GM12801 (cell line): ENCODE data around the gene LAT.

ENCODE experiments used
- TF ChIP-seq, protein P1 (sequence below): IDR thresholded peaks from one replicate; pipeline ENCODE4 v1.5.1; 2011; ENCODE audit warnings: control low read depth; ENCODE audit not compliant: insufficient read length; ENCODE audit errors: extremely low read depth

LAT gene

DNA sequence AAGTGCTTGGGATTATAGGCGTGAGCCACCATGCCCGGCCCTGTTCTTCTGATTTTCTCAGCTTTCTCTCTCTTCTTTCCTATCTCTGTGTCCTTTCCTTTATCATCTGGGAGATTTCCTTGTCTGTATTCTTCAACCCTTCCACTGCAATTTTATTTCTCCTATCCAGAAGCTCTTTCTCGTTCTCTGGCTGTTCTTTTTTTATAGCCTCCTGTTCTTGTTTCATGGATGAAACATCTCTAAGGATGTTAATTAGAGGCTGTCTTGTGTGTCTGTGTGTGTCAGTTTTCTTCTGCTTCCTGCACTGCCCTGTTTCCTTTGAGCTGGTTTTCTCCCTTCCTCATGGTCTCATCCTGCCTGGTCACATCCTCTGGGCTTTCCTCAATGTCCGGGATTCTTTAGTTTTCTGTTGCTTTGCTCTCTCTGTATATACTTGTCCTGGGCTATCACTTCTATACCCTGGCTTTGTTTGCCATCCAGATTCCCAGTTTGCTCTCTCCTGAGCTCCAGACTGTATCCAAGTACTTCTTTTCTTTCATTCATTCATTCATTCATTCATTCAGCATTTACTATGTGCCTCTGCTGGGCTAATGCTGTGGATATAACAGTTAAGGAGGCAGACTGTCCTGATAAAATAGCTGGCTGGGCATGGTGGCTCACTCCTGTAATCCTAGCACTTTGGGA, 2.5 kb downstream of the LAT start:
- TF ChIP-seq, protein P1, sequence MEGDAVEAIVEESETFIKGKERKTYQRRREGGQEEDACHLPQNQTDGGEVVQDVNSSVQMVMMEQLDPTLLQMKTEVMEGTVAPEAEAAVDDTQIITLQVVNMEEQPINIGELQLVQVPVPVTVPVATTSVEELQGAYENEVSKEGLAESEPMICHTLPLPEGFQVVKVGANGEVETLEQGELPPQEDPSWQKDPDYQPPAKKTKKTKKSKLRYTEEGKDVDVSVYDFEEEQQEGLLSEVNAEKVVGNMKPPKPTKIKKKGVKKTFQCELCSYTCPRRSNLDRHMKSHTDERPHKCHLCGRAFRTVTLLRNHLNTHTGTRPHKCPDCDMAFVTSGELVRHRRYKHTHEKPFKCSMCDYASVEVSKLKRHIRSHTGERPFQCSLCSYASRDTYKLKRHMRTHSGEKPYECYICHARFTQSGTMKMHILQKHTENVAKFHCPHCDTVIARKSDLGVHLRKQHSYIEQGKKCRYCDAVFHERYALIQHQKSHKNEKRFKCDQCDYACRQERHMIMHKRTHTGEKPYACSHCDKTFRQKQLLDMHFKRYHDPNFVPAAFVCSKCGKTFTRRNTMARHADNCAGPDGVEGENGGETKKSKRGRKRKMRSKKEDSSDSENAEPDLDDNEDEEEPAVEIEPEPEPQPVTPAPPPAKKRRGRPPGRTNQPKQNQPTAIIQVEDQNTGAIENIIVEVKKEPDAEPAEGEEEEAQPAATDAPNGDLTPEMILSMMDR: no peak

DNA sequence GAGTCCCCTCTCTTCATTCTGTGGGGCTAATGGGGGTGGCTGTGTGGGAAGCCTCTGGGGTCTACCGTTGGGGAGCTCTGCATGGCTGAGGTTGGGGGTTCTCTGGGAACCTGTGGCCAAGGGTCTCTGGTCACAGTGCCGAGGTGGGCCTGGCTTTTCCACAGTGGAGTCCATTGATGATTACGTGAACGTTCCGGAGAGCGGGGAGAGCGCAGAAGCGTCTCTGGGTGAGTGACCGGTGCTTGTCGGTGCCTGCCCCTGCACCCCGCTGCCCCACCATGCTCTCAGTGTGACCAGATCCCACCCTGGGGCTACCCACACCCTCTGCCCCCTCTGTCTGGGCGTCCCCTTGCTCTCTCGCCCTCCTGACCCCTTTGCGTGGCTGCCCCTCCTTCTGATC, 4.5 kb downstream of the LAT start:
- TF ChIP-seq, protein P1: no peak

DNA sequence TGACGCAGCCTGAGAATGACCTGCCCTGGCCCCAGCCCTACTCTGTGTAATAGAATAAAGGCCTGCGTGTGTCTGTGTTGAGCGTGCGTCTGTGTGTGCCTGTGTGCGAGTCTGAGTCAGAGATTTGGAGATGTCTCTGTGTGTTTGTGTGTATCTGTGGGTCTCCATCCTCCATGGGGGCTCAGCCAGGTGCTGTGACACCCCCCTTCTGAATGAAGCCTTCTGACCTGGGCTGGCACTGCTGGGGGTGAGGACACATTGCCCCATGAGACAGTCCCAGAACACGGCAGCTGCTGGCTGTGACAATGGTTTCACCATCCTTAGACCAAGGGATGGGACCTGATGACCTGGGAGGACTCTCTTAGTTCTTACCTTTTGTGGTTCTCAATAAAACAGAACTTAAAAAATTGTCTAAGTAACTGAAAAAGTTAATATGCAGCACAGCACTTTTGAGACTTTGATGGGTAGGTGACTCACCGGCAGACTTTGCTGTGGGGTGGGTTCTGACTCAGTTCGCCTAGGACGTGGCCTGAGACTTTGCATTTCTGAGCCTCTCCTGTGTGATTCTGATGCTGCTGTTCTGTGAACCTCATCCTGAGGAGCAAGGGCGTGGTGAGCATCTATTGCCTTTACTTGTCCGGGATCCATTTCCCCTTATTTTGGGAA, 5.7 kb downstream of the LAT start:
- TF ChIP-seq, protein P1: no peak

DNA sequence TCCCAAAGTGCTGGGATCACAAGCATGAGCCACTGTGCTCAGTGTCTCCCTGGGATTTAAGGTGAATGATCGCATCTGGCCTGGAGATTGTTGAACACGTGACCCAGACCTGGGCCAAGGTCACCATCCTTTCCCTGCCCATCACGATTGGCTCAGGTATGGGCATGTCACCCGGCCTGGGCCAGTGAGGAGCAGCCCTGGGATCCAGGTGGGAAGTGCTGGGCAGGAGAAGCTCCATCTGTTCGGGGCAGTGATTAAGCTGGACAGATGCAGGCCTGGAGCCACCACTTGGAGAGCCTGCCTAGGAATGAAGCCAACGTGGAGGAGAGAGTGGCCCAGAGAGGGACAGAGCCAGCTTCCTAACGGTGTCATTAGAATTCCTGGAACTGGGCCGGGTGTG, 6.8 kb downstream of the LAT start:
- TF ChIP-seq, protein P1: no peak

DNA sequence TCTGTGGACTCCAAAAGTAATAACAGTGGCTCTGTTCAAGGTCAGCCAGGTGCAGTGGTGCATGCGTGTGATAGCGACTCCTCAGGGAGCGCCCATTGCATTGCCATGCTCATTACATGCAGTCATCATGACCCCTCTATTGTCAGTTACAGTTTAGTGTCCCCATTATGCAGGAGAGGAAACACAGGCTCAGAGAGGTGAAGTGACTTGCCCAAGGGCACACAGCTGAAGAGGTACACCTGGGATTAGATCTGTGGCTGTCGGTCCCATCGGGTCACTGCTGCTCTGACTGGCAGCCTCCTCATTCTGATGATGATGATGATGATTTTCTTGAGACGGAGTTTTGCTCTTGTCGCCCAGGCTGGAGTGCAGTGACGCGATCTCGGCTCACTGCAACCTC, 7.6 kb downstream of the LAT start:
- TF ChIP-seq, protein P1: no peak

DNA sequence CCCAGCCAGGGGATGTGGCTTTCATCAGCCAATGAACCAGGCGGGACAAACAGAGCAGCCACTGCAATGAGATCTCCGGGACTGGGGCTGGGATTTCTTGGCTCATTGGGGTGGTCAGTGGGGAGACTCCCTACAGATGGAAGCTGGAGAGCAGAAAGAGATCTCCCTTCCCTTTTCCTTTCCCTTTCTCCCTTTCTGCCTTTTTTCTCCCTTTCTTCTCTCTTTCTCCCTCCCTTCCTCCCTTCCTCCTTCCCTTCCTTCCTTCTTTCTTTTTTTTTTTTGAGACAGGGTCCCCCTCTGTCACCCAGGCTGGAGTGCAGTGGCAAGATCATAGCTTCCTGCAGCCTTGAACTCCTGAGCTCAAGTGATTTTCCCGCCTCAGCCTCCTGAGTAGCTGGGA, 14.0 kb downstream of the LAT start:
- TF ChIP-seq, protein P1: no peak

DNA sequence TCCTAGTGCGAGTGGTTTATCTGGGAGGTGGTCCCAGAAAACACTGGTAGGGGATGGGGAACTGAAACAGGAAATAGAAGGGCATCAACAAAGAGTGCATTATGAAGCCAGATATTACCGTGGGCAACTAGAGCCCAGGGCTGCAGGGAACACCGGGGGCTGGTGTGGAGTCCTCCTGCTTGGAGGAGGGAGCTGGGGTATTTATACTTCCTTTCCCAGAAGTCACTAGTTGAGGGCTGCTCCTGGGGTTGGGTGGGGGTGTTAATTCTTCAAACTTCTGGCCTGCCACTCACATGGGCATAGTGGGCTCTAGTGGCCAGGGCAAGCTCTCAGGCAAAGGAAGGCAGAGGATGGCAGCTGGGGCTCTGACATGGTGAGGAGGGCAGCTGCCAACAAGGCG, 14.7 kb downstream of the LAT start:
- TF ChIP-seq, protein P1: no peak
